ENCODE results near the gene NDFIP1.
"Not testable (repeated sequence)": the region's sequence is repeated elsewhere in the genome, so short reads cannot be mapped to it uniquely, and the experiment has no call there.

The NDFIP1 gene

DNA sequence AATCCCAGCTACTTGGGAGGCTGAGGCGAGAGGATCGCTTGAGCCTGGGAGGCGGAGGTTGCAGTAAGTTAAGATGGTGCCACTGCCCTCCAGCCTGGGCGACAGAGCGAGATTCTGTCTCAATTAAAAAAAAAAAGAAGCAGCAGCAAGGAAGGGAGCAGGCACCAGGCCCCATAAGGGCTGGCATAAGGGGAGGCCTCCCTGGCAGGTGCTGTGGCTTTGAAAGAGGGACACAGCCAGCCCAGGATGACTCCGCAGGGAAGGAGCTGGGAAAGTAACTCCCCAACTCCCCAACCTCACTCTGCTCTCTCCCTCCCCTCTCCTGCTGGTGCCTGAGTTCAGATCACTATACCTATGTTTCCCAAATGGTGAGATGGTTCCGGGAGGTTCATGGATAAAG lies 70.1 kb downstream of the NDFIP1 start:
- Histone ChIP-seq H3K27ac (ENCODE audit: low read depth, low read length) (no peak overlapping the region), H3K79me2 (ENCODE audit: control insufficient read depth, insufficient read depth, low read length, unreplicated experiment) (no peaks in the 10 kb centered on the region)

DNA sequence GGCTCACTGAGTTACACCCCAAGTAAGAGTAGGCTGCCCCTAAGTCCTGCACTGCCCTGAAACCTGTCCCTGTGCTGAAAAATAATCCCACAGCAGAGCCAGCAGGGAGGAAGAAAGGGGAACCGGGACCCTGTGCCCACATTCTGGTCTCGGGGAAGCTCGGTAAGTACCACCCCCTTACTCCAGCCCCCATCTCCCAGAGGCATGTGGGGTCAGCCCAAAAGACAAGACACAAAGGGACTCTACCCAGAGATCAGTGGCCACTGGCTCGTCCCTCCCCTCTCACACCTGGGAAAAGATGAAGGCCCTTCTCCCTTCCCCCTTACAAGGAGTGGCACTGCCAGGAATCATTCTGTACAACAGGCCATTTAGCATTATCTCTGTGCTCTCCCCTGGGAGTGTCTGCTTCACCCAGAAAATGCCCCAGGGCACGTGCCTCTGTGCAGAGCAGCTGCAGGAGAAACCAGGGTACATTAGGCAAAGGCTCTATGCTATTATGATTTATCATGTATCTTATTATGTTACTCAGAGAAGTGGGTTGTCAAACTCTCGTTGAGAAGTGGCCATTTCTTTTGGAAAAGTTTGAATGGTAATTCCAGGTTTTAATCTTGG lies 71.3 kb downstream of the NDFIP1 start:
- H3K27me3 ChIP-seq (ENCODE audit: insufficient read depth, low read length), result no peaks in the 10 kb centered on the region
- H3K27ac ChIP-seq (ENCODE audit: low read depth, low read length), result no peak overlapping the region
- no peaks in the 10 kb centered on the region for H3K4me1 ChIP-seq (ENCODE audit: control insufficient read depth, insufficient read depth, low read length, unreplicated experiment)
- no peak overlapping the region for H2AFZ ChIP-seq (ENCODE audit: low read length, unreplicated experiment)
- no peaks in the 10 kb centered on the region for H3K79me2 ChIP-seq (ENCODE audit: control insufficient read depth, insufficient read depth, low read length, unreplicated experiment)
- no peaks in the 10 kb centered on the region for H3K36me3 ChIP-seq (ENCODE audit: insufficient read depth, low read length)
- H3K4me3 ChIP-seq (ENCODE audit: low read depth, low read length), result no peak overlapping the region

More for the DNA sequence above, 70.1 kb downstream of the NDFIP1 start:
- H2AFZ ChIP-seq (ENCODE audit: low read length, unreplicated experiment), result no peak overlapping the region
- H3K4me1 ChIP-seq (ENCODE audit: control insufficient read depth, insufficient read depth, low read length, unreplicated experiment), result no peaks in the 10 kb centered on the region
- no peaks in the 10 kb centered on the region for H3K36me3 ChIP-seq (ENCODE audit: insufficient read depth, low read length)
- no peak overlapping the region for H3K4me3 ChIP-seq (ENCODE audit: low read depth, low read length)
- no peaks in the 10 kb centered on the region for H3K27me3 ChIP-seq (ENCODE audit: insufficient read depth, low read length)

DNA sequence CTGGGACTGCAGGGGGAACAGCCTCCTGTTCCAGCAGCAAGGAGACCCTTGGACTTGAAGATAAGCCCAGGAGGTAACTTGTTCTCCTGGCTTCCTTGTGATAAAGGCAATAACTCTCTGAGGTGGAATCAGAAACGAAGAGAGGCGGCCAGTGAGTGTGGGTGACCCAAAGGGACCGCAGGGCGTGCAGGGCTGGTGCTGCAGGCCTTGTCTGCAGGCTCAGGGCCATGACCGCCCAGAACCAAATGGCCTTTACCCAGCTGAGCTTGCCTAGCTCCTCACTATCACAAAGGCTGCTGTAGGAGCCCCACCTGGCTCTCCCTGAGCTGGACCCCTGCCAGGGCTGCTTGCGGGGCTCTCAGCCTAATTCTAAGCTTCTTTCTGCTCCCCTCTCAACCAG lies 72.5 kb downstream of the NDFIP1 start:
- H3K27ac ChIP-seq (ENCODE audit: low read depth, low read length), result no peak overlapping the region
- H3K36me3 ChIP-seq (ENCODE audit: insufficient read depth, low read length), result no peaks in the 10 kb centered on the region
- no peak overlapping the region for H2AFZ ChIP-seq (ENCODE audit: low read length, unreplicated experiment)
- no peak overlapping the region for H3K4me3 ChIP-seq (ENCODE audit: low read depth, low read length)
- H3K27me3 ChIP-seq (ENCODE audit: insufficient read depth, low read length), result no peaks in the 10 kb centered on the region
- H3K79me2 ChIP-seq (ENCODE audit: control insufficient read depth, insufficient read depth, low read length, unreplicated experiment), result no peaks in the 10 kb centered on the region
- no peaks in the 10 kb centered on the region for H3K4me1 ChIP-seq (ENCODE audit: control insufficient read depth, insufficient read depth, low read length, unreplicated experiment)

DNA sequence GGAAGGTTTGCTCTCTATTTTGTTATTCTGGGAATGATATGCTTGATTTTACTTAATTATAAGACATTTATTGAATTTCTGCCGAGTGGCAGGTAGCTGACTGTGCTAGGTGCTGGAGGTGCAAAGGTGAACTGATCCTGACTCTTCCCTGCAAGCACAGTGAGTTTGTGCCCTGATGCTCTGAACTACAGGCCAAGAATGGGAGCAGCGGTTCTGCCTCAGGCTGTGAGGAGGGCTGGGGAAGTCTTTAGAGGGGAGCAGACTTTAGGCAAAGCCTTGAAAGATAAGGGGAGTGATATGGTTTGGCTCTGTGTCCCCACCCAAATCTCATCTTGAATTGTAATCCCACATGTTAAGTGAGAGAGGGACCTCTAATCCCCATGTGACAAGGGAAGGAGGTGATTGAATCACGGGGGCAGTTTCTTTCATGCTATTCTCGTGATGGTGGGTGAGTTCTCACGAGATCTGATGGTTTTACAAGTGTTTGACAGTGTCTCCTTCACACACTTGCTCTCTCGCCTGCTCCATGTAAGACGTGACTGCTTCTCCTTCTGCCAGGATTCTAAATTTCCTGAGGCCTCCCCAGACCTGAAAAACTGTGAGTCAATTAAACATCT lies 73.1 kb downstream of the NDFIP1 start:
- Histone ChIP-seq H3K4me3 (ENCODE audit: low read depth, low read length) (no peak overlapping the region), H3K79me2 (ENCODE audit: control insufficient read depth, insufficient read depth, low read length, unreplicated experiment) (no peaks in the 10 kb centered on the region), H3K36me3 (ENCODE audit: insufficient read depth, low read length) (no peaks in the 10 kb centered on the region), H3K4me1 (ENCODE audit: control insufficient read depth, insufficient read depth, low read length, unreplicated experiment) (no peaks in the 10 kb centered on the region), H3K27me3 (ENCODE audit: insufficient read depth, low read length) (no peaks in the 10 kb centered on the region), H3K27ac (ENCODE audit: low read depth, low read length) (no peak overlapping the region), H2AFZ (ENCODE audit: low read length, unreplicated experiment) (no peak overlapping the region)

DNA sequence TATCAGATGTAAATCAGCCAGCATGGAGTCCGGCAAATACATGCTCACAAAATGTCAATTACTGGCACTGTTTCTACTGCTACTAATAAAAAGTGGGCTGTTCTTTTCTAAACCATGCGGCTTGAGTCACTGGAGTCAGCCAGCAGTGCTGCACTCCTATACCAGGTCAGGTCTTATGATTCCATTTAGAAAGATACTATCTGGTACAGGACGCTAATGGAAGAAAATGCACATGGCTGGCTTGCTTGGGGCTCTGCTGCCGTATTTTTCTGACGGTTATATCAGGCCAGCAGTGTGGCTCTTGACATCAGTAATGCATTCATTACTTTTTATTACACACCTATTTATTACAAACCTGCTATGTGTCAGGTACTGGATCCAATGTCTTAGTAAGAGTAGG lies 74.3 kb downstream of the NDFIP1 start:
- Histone ChIP-seq H3K4me1 (ENCODE audit: control insufficient read depth, insufficient read depth, low read length, unreplicated experiment) (no peaks in the 10 kb centered on the region), H3K27me3 (ENCODE audit: insufficient read depth, low read length) (no peaks in the 10 kb centered on the region), H3K4me3 (ENCODE audit: low read depth, low read length) (no peak overlapping the region), H3K27ac (ENCODE audit: low read depth, low read length) (no peak overlapping the region), H3K36me3 (ENCODE audit: insufficient read depth, low read length) (no peaks in the 10 kb centered on the region), H2AFZ (ENCODE audit: low read length, unreplicated experiment) (no peak overlapping the region), H3K79me2 (ENCODE audit: control insufficient read depth, insufficient read depth, low read length, unreplicated experiment) (no peaks in the 10 kb centered on the region)

DNA sequence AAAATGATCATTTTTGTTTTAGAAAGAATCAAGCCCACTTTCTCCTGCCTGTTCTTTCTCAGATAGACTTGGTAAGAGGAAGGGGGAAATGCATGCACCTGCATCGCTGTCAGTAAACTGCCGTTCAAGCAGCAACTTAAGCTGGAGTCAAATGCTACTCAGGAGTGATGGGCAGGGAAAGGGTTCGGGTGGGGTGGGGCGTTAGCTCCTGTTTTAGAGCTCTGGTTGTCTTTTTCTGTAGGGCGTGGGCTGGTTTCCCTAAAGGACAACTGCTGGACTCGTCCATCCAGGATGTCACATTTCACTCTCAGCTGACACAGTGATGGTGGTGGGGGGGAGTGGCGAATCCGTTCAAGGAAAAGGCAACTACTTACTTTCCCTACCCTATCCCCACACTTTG lies 75.0 kb downstream of the NDFIP1 start:
- Histone ChIP-seq H3K27ac (ENCODE audit: low read depth, low read length) (no peak overlapping the region), H3K27me3 (ENCODE audit: insufficient read depth, low read length) (no peaks in the 10 kb centered on the region), H3K36me3 (ENCODE audit: insufficient read depth, low read length) (no peaks in the 10 kb centered on the region), H3K4me3 (ENCODE audit: low read depth, low read length) (no peak overlapping the region), H3K79me2 (ENCODE audit: control insufficient read depth, insufficient read depth, low read length, unreplicated experiment) (no peaks in the 10 kb centered on the region), H2AFZ (ENCODE audit: low read length, unreplicated experiment) (no peak overlapping the region), H3K4me1 (ENCODE audit: control insufficient read depth, insufficient read depth, low read length, unreplicated experiment) (no peaks in the 10 kb centered on the region)

DNA sequence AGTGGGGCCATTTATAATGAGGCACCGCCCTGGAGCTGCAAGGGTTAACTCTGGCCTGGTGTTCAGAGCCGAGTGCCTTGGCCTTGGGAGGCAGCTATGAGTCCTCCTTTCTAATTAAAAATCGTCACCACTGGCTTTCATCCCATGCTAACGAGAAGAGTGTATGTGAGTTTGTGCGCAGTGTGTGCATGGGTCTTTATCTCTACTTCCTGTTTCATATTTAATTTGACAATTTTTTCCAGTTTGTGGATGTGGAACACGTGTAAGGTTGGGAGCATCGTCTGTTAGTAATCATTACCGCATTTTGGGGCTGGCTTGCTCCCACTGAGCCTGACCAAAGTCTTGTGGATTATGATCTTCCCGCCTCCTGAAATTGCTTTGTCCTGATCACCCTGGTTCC lies 76.4 kb downstream of the NDFIP1 start:
- Histone ChIP-seq H3K27me3 (ENCODE audit: insufficient read depth, low read length) (no peaks in the 10 kb centered on the region), H3K36me3 (ENCODE audit: insufficient read depth, low read length) (no peaks in the 10 kb centered on the region), H3K4me3 (ENCODE audit: low read depth, low read length) (no peak overlapping the region), H3K4me1 (ENCODE audit: control insufficient read depth, insufficient read depth, low read length, unreplicated experiment) (no peaks in the 10 kb centered on the region), H2AFZ (ENCODE audit: low read length, unreplicated experiment) (no peak overlapping the region), H3K79me2 (ENCODE audit: control insufficient read depth, insufficient read depth, low read length, unreplicated experiment) (no peaks in the 10 kb centered on the region), H3K27ac (ENCODE audit: low read depth, low read length) (no peak overlapping the region)

DNA sequence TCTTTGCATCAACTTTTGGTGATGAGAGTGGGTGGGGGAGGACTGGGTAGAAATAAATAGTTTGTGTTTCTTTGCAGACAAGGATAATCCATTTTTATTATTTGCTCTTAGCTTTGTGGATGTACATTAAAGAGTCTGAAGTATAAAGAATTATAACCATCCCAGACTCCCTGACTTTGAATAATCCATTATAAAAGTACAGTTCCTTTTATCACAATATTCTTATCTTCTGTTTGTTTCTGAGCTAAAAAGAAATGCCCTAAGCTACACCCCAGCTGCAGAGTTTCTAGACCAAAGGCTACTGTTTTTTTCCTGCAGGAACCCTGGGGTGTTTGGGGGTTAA lies 77.9 kb downstream of the NDFIP1 start:
- Histone ChIP-seq H3K27ac (ENCODE audit: low read depth, low read length) (no peak overlapping the region), H3K4me1 (ENCODE audit: control insufficient read depth, insufficient read depth, low read length, unreplicated experiment) (no peaks in the 10 kb centered on the region), H2AFZ (ENCODE audit: low read length, unreplicated experiment) (no peak overlapping the region), H3K36me3 (ENCODE audit: insufficient read depth, low read length) (no peaks in the 10 kb centered on the region), H3K27me3 (ENCODE audit: insufficient read depth, low read length) (no peaks in the 10 kb centered on the region), H3K79me2 (ENCODE audit: control insufficient read depth, insufficient read depth, low read length, unreplicated experiment) (no peaks in the 10 kb centered on the region), H3K4me3 (ENCODE audit: low read depth, low read length) (no peak overlapping the region)

DNA sequence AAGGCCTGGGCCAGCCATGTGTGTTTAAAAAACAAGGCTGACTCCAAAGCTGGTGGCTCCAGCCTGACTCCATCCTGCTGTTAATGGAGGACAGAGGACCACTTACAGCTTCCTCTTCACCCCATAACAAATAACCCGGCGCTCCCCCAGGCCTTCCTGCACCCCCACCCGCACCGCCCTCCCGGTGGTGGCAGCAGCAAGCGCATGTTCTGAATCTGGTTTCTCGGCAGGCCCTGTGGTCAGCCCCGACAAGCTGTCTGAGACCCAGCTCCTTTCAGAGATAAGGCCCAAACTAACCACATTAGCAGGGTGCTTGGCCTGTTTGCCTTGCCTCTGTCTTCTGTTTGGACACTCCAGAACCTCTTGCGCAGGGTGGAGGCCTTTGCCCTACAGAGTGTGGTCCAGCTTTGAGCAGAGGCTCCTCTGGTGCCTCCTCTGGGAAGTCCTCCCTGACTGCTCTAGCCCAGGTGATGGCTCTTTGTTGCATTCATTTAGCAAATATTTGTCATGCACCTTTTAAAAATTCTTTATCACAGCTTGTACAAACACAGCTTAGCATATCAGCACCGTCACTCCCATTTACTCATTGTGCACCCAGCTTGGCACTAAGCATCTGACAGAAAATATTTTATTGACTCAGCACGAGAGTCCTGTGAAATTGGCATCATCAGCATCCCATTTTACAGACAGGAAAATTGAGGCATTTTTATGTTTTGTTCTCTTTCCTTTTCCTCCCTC lies 78.4 kb downstream of the NDFIP1 start:
- H3K79me2 ChIP-seq (ENCODE audit: control insufficient read depth, insufficient read depth, low read length, unreplicated experiment), result no peaks in the 10 kb centered on the region
- no peaks in the 10 kb centered on the region for H3K36me3 ChIP-seq (ENCODE audit: insufficient read depth, low read length)
- H3K4me3 ChIP-seq (ENCODE audit: low read depth, low read length), result no peak overlapping the region
- no peak overlapping the region for H2AFZ ChIP-seq (ENCODE audit: low read length, unreplicated experiment)
- no peaks in the 10 kb centered on the region for H3K4me1 ChIP-seq (ENCODE audit: control insufficient read depth, insufficient read depth, low read length, unreplicated experiment)
- H3K27ac ChIP-seq (ENCODE audit: low read depth, low read length), result no peak overlapping the region
- H3K27me3 ChIP-seq (ENCODE audit: insufficient read depth, low read length), result no peaks in the 10 kb centered on the region

DNA sequence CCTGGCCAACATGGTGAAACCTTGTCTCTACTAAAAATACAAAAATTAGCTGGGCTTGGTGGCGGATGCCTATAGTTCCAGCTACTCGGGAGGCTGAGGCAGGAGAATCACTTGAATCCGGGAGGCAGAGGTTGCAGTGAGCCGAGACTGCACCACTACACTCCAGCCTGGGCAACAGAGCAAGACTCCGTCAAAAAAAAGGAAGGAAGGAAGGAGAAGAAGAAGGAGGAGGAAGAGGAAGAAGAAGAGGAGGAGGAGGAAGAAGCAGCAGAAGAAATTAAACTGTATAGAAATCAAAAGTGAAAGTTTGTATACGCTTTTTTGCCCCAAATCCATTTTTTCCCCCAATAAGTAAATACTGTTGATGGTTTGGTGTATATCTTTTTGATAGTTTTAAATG lies 80.1 kb downstream of the NDFIP1 start:
- H3K4me3 ChIP-seq (ENCODE audit: low read depth, low read length); H3K4me1 ChIP-seq (ENCODE audit: control insufficient read depth, insufficient read depth, low read length, unreplicated experiment); H3K79me2 ChIP-seq (ENCODE audit: control insufficient read depth, insufficient read depth, low read length, unreplicated experiment); H3K36me3 ChIP-seq (ENCODE audit: insufficient read depth, low read length); H2AFZ ChIP-seq (ENCODE audit: low read length, unreplicated experiment); H3K27ac ChIP-seq (ENCODE audit: low read depth, low read length); H3K27me3 ChIP-seq (ENCODE audit: insufficient read depth, low read length): not testable (repeated sequence)

DNA sequence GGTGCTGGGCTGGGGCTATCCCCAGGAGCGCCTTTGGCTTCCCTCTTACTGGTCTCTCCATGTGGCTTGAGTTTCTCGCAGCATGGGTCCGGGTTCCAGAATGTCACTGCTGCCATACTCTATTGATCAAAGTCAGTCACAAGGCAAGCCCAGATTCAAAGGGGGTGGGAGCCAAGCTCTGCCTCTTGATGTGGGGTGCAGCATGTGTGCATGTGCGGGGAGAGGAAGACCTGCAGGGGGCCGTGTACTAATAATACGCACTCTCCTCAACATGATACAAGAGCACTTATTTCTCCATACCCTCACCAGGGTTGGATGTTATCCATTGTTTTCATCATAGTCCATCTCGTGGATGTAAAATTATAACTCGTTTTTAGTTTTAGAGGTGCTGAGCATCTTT lies 81.2 kb downstream of the NDFIP1 start:
- H3K4me3 ChIP-seq (ENCODE audit: low read depth, low read length), result no peak overlapping the region
- no peak overlapping the region for H3K27ac ChIP-seq (ENCODE audit: low read depth, low read length)
- H3K4me1 ChIP-seq (ENCODE audit: control insufficient read depth, insufficient read depth, low read length, unreplicated experiment), result no peaks in the 10 kb centered on the region
- no peaks in the 10 kb centered on the region for H3K36me3 ChIP-seq (ENCODE audit: insufficient read depth, low read length)
- H3K79me2 ChIP-seq (ENCODE audit: control insufficient read depth, insufficient read depth, low read length, unreplicated experiment), result no peaks in the 10 kb centered on the region
- no peak overlapping the region for H2AFZ ChIP-seq (ENCODE audit: low read length, unreplicated experiment)
- H3K27me3 ChIP-seq (ENCODE audit: insufficient read depth, low read length), result no peaks in the 10 kb centered on the region
